IPS DF 4.7 (cell line): ENCODE measurements around the gene NTN4.
"Not testable (repeated sequence)": the region's sequence is repeated elsewhere in the genome, so short reads cannot be mapped to it uniquely, and the experiment has no call there.

Experiments
- DNase-seq: peaks from one replicate; pipeline ENCODE4 v3.0.0-alpha.2; 2013; ENCODE audit warnings: low spot score; ENCODE audit errors: extremely low read depth

The NTN4 gene

DNA sequence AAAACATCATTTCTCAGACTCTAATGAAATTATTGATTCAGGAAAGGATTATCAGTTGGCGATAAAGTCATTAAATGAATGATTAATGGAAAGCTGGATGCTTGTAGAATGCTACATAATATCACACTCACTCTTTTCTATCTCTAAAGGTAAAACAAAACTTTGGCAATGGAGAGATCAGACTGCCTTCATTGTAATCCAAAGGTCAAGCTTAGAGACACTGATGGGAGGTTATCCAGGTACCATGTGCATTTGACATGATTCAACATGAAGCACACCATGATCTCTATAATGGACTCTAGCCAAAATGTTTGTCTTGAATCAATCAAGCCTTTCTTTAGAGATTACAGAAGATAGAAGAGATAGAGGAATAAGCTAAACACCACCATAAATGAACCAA is 129.2 kb downstream of the NTN4 start:
- no peak for DNase-seq

DNA sequence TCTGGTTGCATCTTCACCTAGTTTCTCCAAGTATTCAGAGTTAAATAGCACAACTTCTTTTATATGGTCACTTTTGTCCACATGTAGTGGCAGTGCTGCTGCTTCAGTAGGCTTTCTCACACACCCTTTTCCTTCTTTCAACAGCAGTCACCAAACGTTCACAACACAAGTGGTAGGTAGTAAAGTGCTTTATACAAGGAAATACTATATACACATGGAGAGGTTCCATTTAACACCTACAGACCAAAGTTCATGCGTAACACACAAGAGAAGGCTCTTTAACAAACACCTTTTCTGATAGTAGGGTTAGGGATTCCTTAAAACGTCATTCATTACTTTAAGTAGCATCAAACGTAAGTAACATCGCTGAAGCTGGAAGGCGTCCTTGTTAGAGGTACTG is 132.2 kb downstream of the NTN4 start:
- DNase-seq = no peak

DNA sequence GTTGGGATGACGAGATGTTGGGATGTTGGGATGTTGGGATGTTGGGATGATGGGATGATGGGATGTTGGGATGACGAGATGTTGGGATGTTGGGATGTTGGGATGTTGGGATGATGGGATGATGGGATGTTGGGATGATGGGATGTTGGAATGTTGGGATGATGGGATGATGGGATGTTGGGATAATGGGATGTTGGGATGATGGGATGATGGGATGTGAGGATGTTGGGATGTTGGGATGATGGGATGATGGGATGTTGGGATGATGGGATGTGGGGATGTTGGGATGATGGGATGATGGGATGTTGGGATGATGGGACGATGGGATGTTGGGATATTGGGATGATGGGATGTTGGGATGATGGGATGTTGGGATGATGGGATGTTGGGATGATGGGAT is 135.9 kb downstream of the NTN4 start:
- not testable (repeated sequence) for DNase-seq

DNA sequence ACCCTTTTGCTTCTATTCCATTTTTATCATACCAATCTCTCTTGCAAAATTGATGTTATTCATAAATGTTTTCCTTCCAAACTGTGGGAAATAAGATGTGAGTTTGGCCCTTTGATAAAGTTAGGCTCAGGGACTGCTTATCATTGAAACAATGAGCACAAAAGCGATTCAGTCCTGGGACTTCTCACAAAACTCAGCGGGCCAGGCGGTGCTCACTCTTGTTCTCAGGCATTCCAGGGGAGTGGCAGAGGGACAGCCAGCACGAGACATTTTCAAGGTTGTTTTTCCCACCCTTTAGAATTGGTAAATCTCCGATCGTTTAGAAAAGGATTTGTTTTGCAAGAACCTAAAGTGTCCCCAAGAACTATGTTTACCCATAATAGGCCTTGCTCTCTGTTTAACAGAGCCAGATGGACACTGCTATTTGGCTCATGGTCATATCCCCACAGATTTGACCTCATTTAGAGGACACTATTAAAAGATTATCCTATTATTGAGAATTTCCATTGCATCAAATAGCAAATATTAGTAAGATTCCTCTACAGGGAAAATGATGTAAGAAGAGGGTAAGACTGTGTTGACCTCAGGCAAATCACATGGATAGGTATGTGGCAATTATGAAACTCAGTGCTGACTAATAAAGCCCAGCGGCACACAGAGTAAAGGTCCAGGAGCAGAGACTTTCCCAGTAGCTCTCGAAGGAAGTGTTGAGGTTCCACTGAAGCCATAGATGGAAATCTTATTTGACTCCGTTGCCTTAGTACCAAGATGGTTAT is 136.6 kb downstream of the NTN4 start:
- no peak for DNase-seq

DNA sequence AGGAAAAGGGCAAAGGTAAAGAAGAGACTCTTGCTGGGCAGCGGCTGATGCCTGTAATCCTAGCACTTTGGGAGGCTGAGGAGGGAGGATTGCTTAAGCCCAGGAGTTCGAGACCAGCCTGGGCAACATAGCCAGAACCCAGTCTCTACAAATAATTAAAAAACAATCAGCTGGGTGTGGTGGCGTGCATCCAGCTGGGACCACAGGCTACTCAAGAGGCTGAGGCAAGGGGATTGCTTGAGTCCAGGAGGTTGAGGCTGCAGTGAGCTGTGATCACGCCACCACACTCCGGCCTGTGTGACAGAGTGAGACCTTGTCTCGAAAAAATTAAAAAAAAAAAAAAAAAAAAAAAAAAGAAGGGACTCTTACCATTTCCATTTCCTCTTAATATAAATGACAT is 138.9 kb downstream of the NTN4 start:
- DNase-seq = no peak

DNA sequence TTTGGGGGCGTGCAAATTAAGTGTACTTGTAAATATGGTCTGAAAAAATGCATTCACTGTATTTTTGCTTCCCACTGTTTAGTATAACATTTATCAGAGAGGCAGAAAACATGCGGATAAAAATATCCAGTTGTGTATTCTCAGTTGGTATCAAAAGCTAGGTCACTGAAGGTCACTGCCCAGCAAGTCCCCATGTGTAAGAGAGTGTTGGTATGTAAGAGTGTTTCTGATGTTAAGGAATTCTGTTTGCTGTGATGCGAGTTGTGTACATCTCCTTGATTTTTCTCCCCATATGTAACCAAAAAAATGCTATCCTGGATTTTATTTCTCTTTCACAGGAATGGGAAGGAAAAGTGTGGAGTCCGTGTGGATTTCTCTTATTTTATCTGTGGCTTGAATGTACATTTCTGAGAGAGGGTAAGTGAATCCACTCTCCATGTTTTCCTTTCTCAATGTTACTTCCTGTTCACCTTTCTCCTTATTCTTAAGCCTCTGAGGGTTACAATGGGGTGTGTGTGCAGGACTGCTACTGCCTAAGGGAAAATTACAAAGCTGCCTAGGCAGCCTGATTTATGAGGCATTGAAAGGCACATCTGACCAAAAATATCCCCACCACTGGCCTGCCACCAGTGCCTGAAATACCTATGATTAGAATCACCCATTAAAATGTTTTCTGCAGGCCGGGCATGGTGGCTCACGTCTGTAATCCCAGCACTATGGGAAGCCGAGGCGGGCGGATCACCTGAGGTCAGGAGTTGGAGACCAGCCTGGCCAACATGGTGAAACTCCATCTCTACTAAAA is 141.4 kb downstream of the NTN4 start:
- no peak for DNase-seq

DNA sequence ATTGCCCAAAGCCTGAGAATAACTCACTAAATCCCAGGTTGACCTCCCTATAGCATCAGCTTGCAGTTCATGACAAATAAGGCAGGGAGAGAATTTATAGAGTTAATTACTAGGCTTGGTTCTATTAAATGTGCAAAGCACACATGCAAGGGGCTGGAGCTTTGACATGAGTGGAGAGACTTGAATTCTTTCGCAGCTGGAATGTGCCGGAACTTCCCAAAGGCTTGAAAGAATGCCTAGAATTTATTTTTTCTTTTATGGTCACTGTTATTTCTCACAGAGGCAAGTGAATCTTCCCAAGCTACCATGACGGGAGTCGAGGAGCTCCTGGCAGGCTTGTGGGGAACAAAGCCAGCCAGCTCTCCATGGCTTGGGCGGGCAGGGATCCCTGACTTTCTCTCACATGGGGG is 143.8 kb downstream of the NTN4 start:
- no peak for DNase-seq

DNA sequence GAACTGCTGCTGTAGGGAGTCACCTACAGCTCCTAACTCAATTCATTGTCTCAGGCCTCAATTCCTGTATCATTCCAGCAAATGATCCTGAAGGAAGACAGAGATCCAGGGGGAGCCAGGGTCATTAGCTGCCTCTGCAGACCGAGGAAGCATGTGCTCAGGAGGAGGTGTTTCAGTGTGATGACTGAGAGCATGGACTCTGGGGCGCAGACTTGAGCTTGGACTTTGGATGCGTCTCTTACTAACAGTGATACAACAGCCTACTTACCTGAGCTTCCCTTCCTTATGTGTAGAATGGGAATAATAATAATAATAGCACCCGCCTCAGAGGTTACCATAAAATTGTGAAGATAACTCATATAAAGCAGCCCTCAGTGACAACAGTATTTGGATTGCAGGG is 147.3 kb downstream of the NTN4 start:
- no peak for DNase-seq

DNA sequence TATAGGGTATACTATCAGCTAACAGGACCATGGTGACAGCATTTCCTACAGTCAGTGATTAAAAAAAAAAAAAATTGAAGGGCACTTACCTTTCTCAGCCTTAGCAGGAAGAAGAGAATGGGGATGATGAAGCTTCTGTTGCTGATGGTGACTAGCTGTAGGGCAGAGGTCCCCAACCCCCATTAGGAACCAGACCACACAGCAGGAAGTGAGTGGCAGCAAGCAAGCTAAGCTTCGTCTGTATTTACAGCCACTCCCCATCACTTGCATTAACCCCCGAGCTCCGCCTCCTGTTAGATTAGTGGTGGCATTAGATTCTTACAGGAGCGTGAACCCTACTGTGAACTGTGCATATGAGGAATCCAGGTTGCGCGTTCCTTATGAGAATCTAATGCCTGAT is 148.0 kb downstream of the NTN4 start:
- DNase-seq = no peak

DNA sequence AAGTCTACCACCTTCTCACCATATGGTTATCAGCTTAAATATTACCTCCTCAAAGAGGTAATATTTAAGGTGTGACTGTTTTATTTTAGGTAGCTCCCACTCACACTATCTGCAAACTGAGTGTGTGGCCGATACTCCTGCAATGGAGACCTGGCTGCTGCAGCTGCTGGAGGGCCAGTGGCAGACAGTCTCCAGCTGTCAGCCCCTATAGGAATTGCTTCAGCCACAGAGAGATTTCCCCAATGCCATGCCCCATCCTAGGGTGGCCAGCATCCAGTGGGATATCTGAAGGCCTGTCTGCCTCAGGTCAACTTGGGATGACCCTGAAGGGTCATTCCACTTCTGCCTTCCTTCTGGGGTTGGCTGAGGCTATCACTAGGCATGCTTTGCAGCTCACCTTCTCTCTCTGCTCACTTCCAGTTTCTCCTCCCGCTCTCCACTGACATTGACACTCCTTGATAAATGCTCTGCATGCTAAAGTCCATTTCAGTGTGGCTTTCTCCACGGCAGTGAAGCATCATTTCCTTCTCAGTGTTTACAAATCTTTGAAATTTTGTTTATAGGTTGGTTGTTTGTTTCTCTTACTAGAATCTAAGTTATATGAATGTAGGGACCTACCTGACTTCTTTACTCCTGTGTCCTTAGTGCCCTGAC is 149.1 kb downstream of the NTN4 start:
- DNase-seq = no peak

DNA sequence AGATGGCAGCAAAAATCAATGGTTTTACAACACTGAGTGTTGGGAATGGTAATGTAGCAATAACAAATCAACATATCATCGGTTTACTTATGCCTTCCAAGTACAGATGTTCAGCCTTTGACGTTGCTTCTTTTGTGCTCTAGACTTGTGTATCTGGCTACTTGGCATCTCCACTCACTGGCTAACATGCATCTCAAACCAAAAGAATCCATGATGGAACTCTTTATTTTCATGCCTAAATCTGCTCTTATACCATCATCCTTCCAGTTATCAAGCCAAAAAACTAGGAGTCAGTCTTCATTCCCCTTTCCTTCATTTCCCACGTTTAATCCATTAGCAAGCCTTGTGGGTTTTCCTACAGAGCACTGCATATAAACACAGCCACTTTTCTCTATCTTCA is 150.0 kb downstream of the NTN4 start:
- DNase-seq = no peak

DNA sequence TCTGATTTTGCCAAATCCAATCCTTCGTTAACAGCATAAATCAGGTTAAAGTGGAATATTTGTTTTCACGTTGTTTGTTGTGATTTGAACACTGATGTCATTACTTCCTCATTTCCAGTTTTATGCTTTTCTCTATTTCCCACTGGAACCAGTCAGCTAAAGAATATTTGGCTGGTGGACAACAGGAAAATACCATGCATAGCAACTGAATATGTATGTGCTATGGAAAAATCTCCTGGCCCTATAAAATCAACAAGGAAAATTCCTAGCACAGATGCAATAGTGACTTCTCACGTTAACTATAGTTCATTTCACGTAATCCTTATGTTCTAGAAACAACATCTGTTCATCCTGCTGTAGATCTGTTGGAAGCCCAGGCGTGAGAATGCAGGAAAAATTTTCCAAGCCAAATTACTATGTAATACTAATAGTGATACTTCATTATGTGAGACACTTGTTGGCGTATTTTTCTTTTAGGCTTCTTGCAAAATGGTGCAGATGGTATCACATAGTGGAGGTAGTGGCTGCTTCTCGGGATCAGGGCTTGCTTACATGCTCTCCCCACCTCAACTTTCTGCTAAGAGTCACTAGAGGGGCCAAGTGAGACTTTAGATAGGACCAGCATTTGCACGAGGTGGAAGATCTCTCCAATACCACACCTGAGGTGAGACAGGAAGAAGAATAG is 153.0 kb downstream of the NTN4 start:
- no peak for DNase-seq

DNA sequence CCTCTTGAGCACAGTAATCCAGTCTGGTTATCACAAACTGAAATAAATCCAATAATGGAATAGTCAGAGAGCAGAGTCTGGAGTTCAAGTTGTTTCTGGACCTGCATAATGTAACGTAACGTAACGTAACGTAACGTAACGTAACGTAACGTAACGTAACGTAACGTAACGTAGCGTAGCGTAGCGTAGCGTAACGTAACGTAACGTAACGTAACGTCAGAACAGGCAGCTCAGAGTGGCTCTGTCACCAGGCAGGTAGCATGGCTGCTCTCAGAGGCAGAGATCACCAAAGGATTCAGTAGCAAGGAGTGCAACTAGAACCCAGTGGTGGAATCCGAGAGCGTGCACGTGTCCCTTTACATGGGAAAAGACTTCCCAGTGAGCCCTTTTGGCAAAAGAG is 153.6 kb downstream of the NTN4 start:
- DNase-seq = no peak

DNA sequence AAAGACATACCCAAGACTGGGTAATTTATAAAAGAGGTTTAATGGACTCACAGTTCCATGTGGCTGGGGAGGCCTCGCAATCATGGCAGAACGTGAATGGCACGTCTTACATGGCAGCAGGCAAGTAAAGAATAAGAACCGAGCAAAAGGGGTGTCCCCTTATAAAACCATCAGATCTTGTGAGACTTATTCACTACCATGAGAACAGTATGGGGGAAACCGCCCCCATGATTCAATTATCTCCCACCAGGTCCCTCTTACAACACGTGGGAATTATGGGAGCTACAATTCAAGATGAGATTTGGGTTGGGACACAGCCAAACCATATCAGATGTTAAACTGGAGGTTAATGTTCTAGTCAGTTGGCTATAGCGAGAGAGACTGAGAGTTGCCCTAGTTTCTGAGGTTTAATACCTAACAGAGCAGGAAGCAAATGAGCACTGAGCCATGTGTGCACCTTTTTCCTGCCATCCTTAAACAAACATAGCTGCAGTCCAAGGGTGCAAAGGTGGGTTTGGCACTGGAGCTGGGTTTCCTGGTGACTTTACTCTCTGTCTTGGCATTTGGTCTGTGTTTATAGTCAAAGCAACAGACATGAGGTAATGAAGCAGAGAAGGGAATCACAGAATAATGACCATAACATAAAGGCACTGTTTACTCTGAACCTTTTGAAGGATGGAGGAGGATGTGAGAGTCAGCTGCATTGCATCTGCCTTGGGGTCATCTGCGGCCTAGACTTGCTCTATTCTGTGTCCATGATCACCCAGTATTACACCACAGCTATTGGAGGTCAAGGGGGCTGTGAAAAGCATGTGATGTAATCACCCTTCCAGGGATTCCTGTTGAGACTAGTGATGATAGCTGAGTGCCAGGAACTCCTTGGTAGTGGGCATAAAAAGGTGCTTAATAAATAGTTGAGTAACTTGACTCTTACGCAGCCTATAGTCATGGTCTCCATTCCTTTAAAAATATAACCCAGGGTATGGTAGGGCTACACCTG is 155.6 kb downstream of the NTN4 start:
- DNase-seq = no peak

DNA sequence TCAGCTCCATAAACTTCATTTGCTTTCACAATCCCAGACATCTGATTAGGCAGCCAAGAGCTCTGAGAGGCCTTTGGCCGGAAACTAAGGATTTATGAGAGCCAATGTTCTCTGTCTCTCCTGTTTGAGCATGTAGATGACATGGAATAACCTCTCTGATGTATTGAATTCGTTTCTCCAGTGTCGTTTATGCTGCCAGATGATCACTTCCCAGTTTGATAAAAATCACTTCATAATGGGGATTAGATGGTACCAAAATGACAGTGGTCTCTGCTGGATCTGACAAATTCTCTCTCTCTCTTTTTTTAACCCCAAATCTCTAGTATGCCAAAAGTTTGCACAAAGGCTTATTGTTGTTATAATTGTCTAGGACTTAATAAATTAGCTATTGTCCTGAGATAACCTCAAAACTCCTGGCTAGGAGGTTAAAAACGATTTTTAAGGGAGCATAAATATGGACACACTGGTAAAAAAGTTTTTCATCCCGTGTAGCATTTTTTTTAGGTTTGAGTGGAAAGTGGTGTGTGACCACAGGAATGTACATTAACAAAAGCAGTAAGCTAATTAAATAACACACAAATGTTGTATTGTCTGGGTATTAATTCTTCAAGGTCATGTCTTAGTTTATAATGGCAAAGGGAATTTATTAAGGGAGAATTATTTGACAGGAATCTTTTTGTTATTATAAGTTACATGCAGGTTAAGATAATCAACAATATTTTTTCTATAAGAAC is 156.7 kb downstream of the NTN4 start:
- no peak for DNase-seq

DNA sequence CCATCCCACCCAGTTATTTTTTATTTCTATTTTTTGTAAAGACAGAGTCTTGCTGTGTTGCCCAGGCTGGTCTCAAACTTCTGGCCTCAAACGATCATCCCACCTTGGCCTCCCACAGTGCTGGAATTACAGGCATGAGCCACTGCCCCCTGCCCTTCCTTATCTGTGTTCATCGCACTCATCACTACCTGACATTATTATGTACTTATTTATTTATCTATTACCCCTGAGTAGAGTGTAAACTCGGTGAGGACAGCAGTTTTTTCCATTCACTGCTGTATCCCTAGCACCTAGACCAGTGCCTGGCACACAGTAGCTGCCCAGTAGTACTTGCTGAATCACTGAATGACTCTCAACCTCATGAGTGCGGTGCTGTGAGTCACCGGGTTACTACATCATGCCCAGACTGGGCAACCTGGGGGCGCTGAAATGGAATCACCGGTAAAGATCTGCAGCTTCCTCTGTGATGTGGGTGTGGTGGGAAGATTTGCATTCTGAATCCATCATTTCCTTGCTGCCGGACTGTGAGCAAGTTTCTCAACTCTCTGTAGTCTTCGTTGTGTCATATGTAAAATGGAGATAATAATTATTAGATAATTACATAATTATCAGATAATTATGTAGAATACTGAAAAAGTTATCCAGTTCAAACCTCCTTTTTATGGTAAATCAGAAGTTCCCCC is 157.4 kb downstream of the NTN4 start:
- no peak for DNase-seq

DNA sequence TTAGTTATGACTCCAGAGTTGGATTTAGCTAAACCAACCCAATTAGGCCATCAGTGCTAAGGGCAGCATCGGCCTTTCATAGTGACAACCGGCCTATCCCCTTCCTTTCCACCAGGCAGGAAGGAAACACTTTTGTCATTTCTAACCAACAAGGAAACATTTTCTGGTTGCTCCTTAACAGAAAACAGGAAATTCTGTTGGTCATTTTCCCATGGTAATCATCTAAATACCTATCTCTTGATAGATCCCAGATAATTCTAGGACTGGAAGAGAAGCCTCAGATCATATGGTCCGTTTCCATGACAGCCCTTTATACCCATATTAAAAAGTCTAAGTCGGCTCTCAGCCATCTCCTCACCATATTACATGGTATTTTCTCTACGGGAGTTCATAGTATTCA is 160.1 kb downstream of the NTN4 start:
- no peak for DNase-seq

DNA sequence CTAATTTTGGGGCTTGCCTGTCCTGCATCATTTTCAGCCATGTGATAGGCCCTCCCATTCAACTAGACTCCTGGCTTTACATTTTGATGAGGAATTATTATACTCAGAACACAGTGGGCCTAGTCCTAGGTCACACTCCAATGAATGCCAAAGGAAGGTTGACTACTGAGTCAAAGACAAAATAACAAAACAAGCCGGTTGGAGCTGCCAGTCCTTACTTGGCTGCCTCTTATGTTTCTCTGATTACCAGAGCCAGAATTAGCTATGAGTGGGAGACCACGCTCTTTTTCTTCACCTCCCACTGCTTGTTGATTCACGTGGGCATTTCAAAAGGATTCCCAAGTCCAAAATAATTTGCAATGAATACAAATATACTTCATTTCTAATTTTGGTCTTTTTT is 161.2 kb downstream of the NTN4 start:
- DNase-seq = no peak

DNA sequence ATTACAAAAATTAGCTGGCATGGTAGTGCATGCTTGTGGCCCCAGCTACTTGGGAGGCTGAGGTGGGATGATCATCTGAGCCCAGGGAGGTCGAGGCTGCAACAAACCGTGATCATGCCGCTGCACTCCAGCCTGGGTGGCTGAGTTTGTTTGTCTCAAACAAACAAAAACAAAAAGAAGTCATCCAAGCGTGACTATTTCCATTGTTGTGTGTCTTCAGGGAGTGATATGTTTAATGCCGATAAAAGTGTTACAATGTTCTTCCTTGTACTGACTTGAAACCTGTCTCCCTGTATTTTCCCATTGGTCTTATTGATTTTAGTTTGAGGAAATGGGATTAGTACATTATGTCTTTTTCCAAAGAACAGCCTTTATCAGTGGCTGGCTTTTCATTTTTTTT is 163.7 kb downstream of the NTN4 start:
- DNase-seq = no peak
